HepG2 (cell line): ENCODE measurements around the gene FAM222B. TPM values are rescaled to one million over a fixed set of nuclear protein-coding genes. Genes with fewer than 3 reads are reported as not detected.
A peak's percentile ranks its signal among the peaks of the same experiment; 100 is the strongest.

Source experiments
- ARNTL ChIP-seq: sonication (generic); formaldehyde crosslinking; IDR thresholded peaks from 2 replicates; pipeline ENCODE4 v1.4.0; 2020; ENCODE audit warnings: mild to moderate bottlenecking, missing genetic modification reagents
- CAMTA2 ChIP-seq: sonication (generic); formaldehyde crosslinking; IDR thresholded peaks from 2 replicates; pipeline ENCODE4 v1.4.0; 2020; ENCODE audit warnings: mild to moderate bottlenecking, missing genetic modification reagents, borderline replicate concordance
- CREM ChIP-seq, 2 experiments: sonication (generic) in 1 of 2; formaldehyde crosslinking in 1 of 2; IDR thresholded peaks; 2 replicates each; pipeline versions ENCODE4 v1.4.0 to v1.6.1; 2016 to 2020; ENCODE audit warnings: antibody characterized with exemption in 1 of 2, mild to moderate bottlenecking in 1 of 2, missing genetic modification reagents in 1 of 2
- DMTF1 ChIP-seq: sonication (generic); formaldehyde crosslinking; IDR thresholded peaks from 2 replicates; pipeline ENCODE4 v1.4.0; 2020; ENCODE audit warnings: mild to moderate bottlenecking, missing genetic modification reagents
- DRAP1 ChIP-seq: IDR thresholded peaks from 2 replicates; pipeline ENCODE4 v1.6.1; 2016; ENCODE audit warnings: missing genetic modification reagents, missing compliant biosample characterization
- E2F5 ChIP-seq: sonication (generic); formaldehyde crosslinking; conservative IDR thresholded peaks from 2 replicates; pipeline ENCODE4 v1.4.0; 2020; ENCODE audit warnings: missing genetic modification reagents
- SSRP1 ChIP-seq: IDR thresholded peaks from 2 replicates; pipeline ENCODE4 v1.6.1; 2016; ENCODE audit warnings: control low read depth
- TCF12 ChIP-seq, 2 experiments: fragments of 450-650 bp in 1 of 2; sonication (generic) in 1 of 2; formaldehyde crosslinking in 1 of 2; IDR thresholded peaks; 2 replicates each; pipeline versions ENCODE4 v1.6.1 to v1.8.0; 2017 to 2022; ENCODE audit warnings: antibody characterized with exemption in 1 of 2, mild to moderate bottlenecking in 1 of 2, missing genetic modification reagents in 1 of 2, moderate library complexity in 1 of 2
- U2AF1 ChIP-seq: fragments of 200-400 bp; formaldehyde crosslinking; optimal IDR thresholded peaks from 2 replicates; pipeline ENCODE3; 2017; ENCODE audit warnings: mild to moderate bottlenecking, low read depth, low read length
- ZBTB40 ChIP-seq, 2 experiments: fragments of 450-650 bp in 1 of 2; sonication (generic) in 1 of 2; formaldehyde crosslinking in 1 of 2; IDR thresholded peaks; 2 replicates each; pipeline versions ENCODE4 v1.6.1 to v1.8.0; 2016 to 2022; ENCODE audit warnings: antibody characterized with exemption in 1 of 2, mild to moderate bottlenecking in 1 of 2, missing genetic modification reagents in 1 of 2
- ZNF441 ChIP-seq: sonication (generic); formaldehyde crosslinking; IDR thresholded peaks from 2 replicates; pipeline ENCODE4 v1.7.0; 2021; ENCODE audit warnings: missing genetic modification reagents, borderline replicate concordance
- ZSCAN31 ChIP-seq: sonication (generic); formaldehyde crosslinking; IDR thresholded peaks from 2 replicates; pipeline ENCODE4 v1.5.0; 2020; ENCODE audit warnings: low read depth, mild to moderate bottlenecking, missing genetic modification reagents
- ZXDC ChIP-seq: sonication (generic); formaldehyde crosslinking; IDR thresholded peaks from 2 replicates; pipeline ENCODE4 v1.5.0; 2020; ENCODE audit warnings: mild to moderate bottlenecking, missing genetic modification reagents
- polyA plus RNA-seq, 8 experiments: library from polyadenylated mRNA; depleted of rRNA in 3 of 8; stranded (reverse) in 7 of 8; unstranded in 1 of 8; fragments of >200 nt; fragmentation: Illumina TruSeq in 4 of 8; extraction: Trizol in 4 of 8; gene quantifications; 2 replicates each; pipeline versions ENCODE4 v1.2.1 to v1.2.3, GENCODE V29; 2011 to 2016; ENCODE audit warnings: low read depth in 4 of 8, missing spikeins in 1 of 8, mixed read lengths in 1 of 8; ENCODE audit not compliant: insufficient read depth in 1 of 8
- total RNA-seq, 5 experiments: library from RNA; depleted of rRNA; stranded (reverse); fragments of >200 nt; fragmentation: Illumina TruSeq; extraction: Trizol; gene quantifications; 2 replicates each; pipeline ENCODE4 v1.2.3, GENCODE V29; 2016; ENCODE audit warnings: low read depth in 1 of 5

FAM222B gene
- total and polyA plus RNA-seq, 2 of the 13 experiments (the other 11 are each of a cell fraction or from before 2014, with no cell fraction given), result 3.5 to 7.3 TPM

- TF ChIP-seq ZBTB40 (IDR thresholded peaks at IDR 0.05) (no peak), ZBTB40 (CRISPR knock-in tag; IDR thresholded peaks at IDR 0.05) (no peak), CAMTA2 (CRISPR knock-in tag) (no peak), ARNTL (CRISPR knock-in tag) (no peak), U2AF1 (no peak), DRAP1 (CRISPR knock-in tag) (no peak), DMTF1 (no peak), ZSCAN31 (CRISPR knock-in tag) (no peak), ZNF441 (CRISPR knock-in tag) (no peak), TCF12 (IDR thresholded peaks at IDR 0.05) (no peak), TCF12 (CRISPR knock-in tag; IDR thresholded peaks at IDR 0.05) (no peak), E2F5 (CRISPR knock-in tag) (no peak), CREM (IDR thresholded peaks at IDR 0.05) (0 out of 2 replicates have a peak, but pooled peaks have one; percentile 19), CREM (CRISPR knock-in tag; IDR thresholded peaks at IDR 0.05) (no peak), SSRP1 (CRISPR knock-in tag) (no peak), ZXDC (CRISPR knock-in tag) (0 out of 2 replicates have a peak, but pooled peaks have one; percentile 18)
These were observed 54.5 kb downstream of the FAM222B start (continued) for GRCh38 chr17:28788100-28788499.
